MCF 10A (cell line): ENCODE data around the gene DEFB114. TPM values are rescaled to one million over a fixed set of nuclear protein-coding genes. Genes with fewer than 3 reads are reported as not detected.

Experiments
- BruUV-seq: library from RNA; stranded (reverse); fragments of 400-500 nt; replicated peaks from 2 replicates; lab custom pipeline; 2021; lab: Mats Ljungman, UMichigan
- CTCF ChIA-PET: fragments of 300-600 bp; sonication (Branson Sonifier 250); formaldehyde crosslinking; extraction: SDS; loops from one replicate; lab custom pipeline; 2021; ENCODE audit warnings: antibody characterized with exemption, inconsistent platforms; lab: Yijun Ruan, JAX
- POLR2A ChIA-PET: fragments of 300-600, 350-650 bp; sonication (Branson Sonifier 250); formaldehyde crosslinking; extraction: SDS; loops from one replicate; lab custom pipeline; 2020; ENCODE audit warnings: antibody characterized with exemption, inconsistent platforms; lab: Yijun Ruan, JAX
- DNase-seq: peaks from one replicate; pipeline ENCODE4 v3.0.0-alpha.2; 2018; ENCODE audit not compliant: unreplicated experiment
- H3K27ac Mint-ChIP-seq: one replicate; pipeline ENCODE4 v1.8.0; 2022; ENCODE audit warnings: mild to moderate bottlenecking, low read depth, mixed read lengths; ENCODE audit not compliant: unreplicated experiment
- H3K27me3 Mint-ChIP-seq: one replicate; pipeline ENCODE4 v1.8.0; 2022; ENCODE audit warnings: mixed read lengths; ENCODE audit not compliant: insufficient read depth, unreplicated experiment
- H3K36me3 Mint-ChIP-seq: one replicate; pipeline ENCODE4 v1.8.0; 2022; ENCODE audit warnings: mild to moderate bottlenecking, moderate library complexity, mixed read lengths; ENCODE audit not compliant: insufficient read depth, unreplicated experiment
- H3K4me1 Mint-ChIP-seq: one replicate; pipeline ENCODE4 v1.8.0; 2022; ENCODE audit warnings: mixed read lengths; ENCODE audit not compliant: insufficient read depth, unreplicated experiment
- H3K4me3 Mint-ChIP-seq: one replicate; pipeline ENCODE4 v1.8.0; 2022; ENCODE audit warnings: mild to moderate bottlenecking, moderate library complexity, mixed read lengths; ENCODE audit not compliant: unreplicated experiment
- H3K9me3 Mint-ChIP-seq: one replicate; pipeline ENCODE4 v1.8.0; 2022; ENCODE audit warnings: mixed read lengths; ENCODE audit not compliant: unreplicated experiment
- intact Hi-C: fragments of 100-400 bp; cut with micrococcal nuclease; formaldehyde crosslinking; loops from 2 replicates; pipeline ENCODE4 v1.14.1; 2022
- total RNA-seq: library from RNA; stranded (reverse); gene quantifications from 2 replicates; pipeline ENCODE4 v1.2.3, GENCODE V29; 2022
- TF ChIP-seq, protein P1 (sequence below): fragments of 200-600 bp; IDR thresholded peaks from one replicate; pipeline ENCODE4 v1.8.0; 2022; ENCODE audit warnings: antibody characterized with exemption, mild to moderate bottlenecking; ENCODE audit not compliant: unreplicated experiment

Gene DEFB114
- total RNA-seq, 1 experiment from 2014 or later: not detected

DNA sequence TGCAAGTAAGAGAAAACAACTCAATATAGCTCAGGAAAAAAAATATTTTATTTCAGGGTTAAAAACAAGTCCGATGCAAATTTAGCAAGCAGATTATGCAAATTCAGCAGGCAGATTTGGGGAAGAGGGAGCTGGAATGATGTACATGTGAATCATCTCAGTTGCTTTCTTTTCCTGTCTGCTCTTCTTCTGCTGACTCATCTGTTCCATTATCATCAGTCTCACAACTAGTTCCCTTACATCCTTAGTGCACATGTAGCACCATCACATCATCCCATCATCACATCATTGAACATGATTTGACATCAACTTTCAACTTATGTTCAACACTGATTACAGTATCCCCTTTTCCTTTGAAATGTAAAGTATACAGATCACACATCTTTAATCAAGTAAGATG, 16.9 kb upstream of the DEFB114 start:
- no peak overlapping the region for H3K27ac Mint-ChIP-seq
- H3K4me1 Mint-ChIP-seq: no peaks in the 10 kb centered on the region
- intact Hi-C loops: no loop called here
- TF ChIP-seq, protein P1, sequence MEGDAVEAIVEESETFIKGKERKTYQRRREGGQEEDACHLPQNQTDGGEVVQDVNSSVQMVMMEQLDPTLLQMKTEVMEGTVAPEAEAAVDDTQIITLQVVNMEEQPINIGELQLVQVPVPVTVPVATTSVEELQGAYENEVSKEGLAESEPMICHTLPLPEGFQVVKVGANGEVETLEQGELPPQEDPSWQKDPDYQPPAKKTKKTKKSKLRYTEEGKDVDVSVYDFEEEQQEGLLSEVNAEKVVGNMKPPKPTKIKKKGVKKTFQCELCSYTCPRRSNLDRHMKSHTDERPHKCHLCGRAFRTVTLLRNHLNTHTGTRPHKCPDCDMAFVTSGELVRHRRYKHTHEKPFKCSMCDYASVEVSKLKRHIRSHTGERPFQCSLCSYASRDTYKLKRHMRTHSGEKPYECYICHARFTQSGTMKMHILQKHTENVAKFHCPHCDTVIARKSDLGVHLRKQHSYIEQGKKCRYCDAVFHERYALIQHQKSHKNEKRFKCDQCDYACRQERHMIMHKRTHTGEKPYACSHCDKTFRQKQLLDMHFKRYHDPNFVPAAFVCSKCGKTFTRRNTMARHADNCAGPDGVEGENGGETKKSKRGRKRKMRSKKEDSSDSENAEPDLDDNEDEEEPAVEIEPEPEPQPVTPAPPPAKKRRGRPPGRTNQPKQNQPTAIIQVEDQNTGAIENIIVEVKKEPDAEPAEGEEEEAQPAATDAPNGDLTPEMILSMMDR: no peak
- BruUV-seq: no TSS peak
- ChIA-PET POLR2A (no interaction called here), CTCF (no interaction called here)
- no peak overlapping the region for H3K4me3 Mint-ChIP-seq
- H3K36me3 Mint-ChIP-seq: no peaks in the 10 kb centered on the region
- H3K27me3 Mint-ChIP-seq: no peaks in the 10 kb centered on the region
- no peaks in the 10 kb centered on the region for H3K9me3 Mint-ChIP-seq
- DNase-seq: peak; percentile 16

DNA sequence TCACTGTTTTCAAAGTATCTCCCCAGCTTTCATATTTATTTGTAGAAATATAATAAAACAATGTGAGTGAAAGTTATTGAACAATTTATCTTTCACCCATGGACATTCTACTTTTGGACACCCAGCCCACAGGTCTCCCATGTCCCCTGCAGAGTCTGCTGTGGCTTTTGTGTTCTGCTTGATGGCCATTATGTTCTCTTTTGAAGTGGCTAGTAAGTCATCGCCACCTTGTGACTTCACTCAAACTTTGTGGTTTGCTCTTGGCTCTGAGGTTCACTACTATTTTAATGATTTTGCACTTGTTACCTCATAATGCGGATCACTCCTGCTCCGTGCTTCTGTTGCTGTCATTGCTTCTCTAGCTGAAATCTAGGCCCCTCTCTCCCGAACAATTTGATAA, 15.6 kb upstream of the DEFB114 start:
- no peak overlapping the region for H3K27ac Mint-ChIP-seq

DNA sequence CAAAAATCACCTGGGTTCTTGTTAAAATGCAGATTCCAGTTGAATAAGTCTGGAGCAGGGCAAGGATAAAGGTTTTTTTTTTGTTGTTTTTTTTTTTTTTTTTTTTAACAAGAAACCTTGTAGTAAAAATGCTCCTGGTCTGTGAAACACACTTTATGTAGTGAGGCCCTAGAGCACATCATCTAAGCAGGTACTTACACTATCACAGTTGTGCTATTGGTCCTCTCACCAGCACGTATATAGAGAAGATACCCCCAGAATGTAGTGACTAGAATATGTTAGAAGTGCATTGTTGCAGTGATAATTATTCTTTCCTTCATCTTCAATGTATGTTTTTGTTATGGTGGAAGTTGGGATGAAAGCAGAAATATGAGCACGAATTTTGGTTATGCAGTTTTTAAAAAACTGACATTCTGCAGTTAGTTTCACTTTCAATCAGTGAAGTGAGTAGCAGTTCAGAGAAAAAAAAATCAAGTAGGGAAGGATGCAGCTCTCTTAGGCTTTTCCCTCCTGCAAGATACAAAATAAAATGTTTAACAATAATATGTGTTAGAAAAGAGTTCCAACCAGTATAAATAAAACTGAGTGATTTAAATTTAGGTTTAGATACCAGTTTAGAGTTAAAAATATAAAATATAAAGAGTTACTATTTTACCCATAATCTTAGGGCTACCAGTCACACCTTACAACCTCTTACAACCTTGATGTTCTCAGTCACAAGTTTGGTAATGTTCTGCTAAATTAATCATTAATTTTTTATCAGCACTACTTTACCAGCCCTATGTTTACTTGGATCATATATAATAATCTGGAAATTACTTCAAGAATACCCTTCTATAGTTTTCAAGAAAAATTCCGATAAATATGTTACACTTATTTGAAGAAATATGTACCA, 14.6 kb upstream of the DEFB114 start:
- H3K27me3 Mint-ChIP-seq: peaks cover 5% of the 10 kb centered on the region
- no peak overlapping the region for H3K27ac Mint-ChIP-seq
- intact Hi-C loops: no loop called here
- H3K4me1 Mint-ChIP-seq: no peaks in the 10 kb centered on the region
- DNase-seq: no peak
- BruUV-seq: no TSS peak
- peak overlapping the region; percentile 60 for H3K4me3 Mint-ChIP-seq
- no peaks in the 10 kb centered on the region for H3K36me3 Mint-ChIP-seq
- ChIA-PET POLR2A (interaction anchor here (1.6 kb wide), 1 partner anchor 10 kb away, joined by 5 read pairs; no protein-coding TSS in a partner anchor), CTCF (no interaction called here)
- TF ChIP-seq, protein P1: no peak
- H3K9me3 Mint-ChIP-seq: no peaks in the 10 kb centered on the region

More for the DNA sequence above, 15.6 kb upstream of the DEFB114 start:
- DNase-seq: no peak
- no peaks in the 10 kb centered on the region for H3K9me3 Mint-ChIP-seq
- H3K27me3 Mint-ChIP-seq: no peaks in the 10 kb centered on the region
- no peak overlapping the region for H3K4me3 Mint-ChIP-seq
- no peaks in the 10 kb centered on the region for H3K4me1 Mint-ChIP-seq
- POLR2A ChIA-PET: interaction anchor here (1.6 kb wide), 1 partner anchor 11 kb away, joined by 5 read pairs; no protein-coding TSS in a partner anchor
- TF ChIP-seq, protein P1: no peak
- CTCF ChIA-PET: no interaction called here
- H3K36me3 Mint-ChIP-seq: no peaks in the 10 kb centered on the region
- no TSS peak for BruUV-seq
- intact Hi-C loops: no loop called here

DNA sequence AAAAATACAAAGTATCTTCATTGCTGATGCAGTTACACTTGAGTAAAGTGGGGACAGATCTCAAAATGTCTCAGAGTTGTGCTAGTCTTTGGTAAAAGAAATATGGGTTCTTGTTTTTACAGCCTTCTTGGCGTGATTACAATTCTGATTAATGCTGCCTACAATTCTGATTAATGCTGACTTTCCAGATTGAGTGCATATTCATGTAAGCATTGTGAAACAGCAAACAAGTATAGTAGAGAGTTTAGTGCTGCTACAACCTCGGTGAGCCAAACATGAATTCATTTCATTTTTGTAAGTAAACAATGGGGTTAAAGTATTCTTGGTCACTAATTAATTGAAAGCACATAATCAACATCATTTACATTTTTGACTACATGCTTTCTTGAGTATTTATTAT, 5.6 kb upstream of the DEFB114 start, which contains the start of gene DEFB113:
Gene DEFB113, minus strand, starts transcription at position 21 of the 400 bp plus-strand sequence. Its CDS starts 0 bp downstream, at position 21.
- BruUV-seq: no TSS peak
- ChIA-PET POLR2A (no interaction called here), CTCF (no interaction called here)
- no peaks in the 10 kb centered on the region for H3K4me1 Mint-ChIP-seq
- H3K36me3 Mint-ChIP-seq: no peaks in the 10 kb centered on the region
- intact Hi-C loops: no loop called here
- H3K27me3 Mint-ChIP-seq: peaks cover 50% of the 10 kb centered on the region
- H3K4me3 Mint-ChIP-seq: no peak within 1 kb of the TSS
- no peak for DNase-seq
- TF ChIP-seq, protein P1: no peak
- no peaks in the 10 kb centered on the region for H3K9me3 Mint-ChIP-seq
- no peak within 1 kb of the TSS for H3K27ac Mint-ChIP-seq
